GM18517 (cell line): Measurements from ENCODE around the gene ZNF665.
"Not testable (repeated sequence)": the region's sequence is repeated elsewhere in the genome, so short reads cannot be mapped to it uniquely, and the experiment has no call there.

ENCODE experiments used
- ATAC-seq: cut with Tn5 transposase; IDR thresholded peaks from one replicate; pipeline ENCODE4 v1.9.1; 2021; ENCODE audit warnings: mild to moderate bottlenecking, moderate library complexity; ENCODE audit not compliant: unreplicated experiment

The ZNF665 gene

GRCh38 chr19:53158119-53158656 is 35.0 kb downstream of the ZNF665 start:
- no peak for ATAC-seq

- no peak for ATAC-seq
Observed at GRCh38 chr19:53157626-53158025, 35.5 kb downstream of the ZNF665 start.

- no peak for ATAC-seq
Observed at GRCh38 chr19:53156850-53157249, 36.3 kb downstream of the ZNF665 start.

- ATAC-seq, result no peak
Observed at GRCh38 chr19:53147645-53148044, 45.5 kb downstream of the ZNF665 start.

GRCh38 chr19:53140351-53140750 is 52.8 kb downstream of the ZNF665 start:
- no peak for ATAC-seq

- ATAC-seq, result no peak
Observed at GRCh38 chr19:53136432-53136831, 56.7 kb downstream of the ZNF665 start.

- ATAC-seq, result no peak
Observed at GRCh38 chr19:53132141-53132991, 60.8 kb downstream of the ZNF665 start, which contains the start of gene ZNF415. Gene ZNF415, minus strand, starts transcription at chr19:53132910. Its CDS starts 10,234 bp downstream, at chr19:53122676.

GRCh38 chr19:53131727-53132126 is 61.4 kb downstream of the ZNF665 start:
- no peak for ATAC-seq

- no peak for ATAC-seq
Observed at GRCh38 chr19:53131085-53131590, 62.0 kb downstream of the ZNF665 start.

- no peak for ATAC-seq
Observed at GRCh38 chr19:53130506-53130905, 62.7 kb downstream of the ZNF665 start.

- ATAC-seq, result not testable (repeated sequence)
Observed at GRCh38 chr19:53126733-53127526, 66.2 kb downstream of the ZNF665 start.

GRCh38 chr19:53123400-53123799 is 69.8 kb downstream of the ZNF665 start:
- no peak for ATAC-seq
